SU-DHL-6 (cell line): ENCODE data around the gene B9D2.
"Not testable (repeated sequence)": the region's sequence is repeated elsewhere in the genome, so short reads cannot be mapped to it uniquely, and the experiment has no call there.

Experiments
- H2AFZ ChIP-seq: fragments of 200-600 bp; sonication (generic); 2 replicates; pipeline ENCODE4 v1.6.1; 2014; ENCODE audit warnings: low read depth, mild to moderate bottlenecking, moderate library complexity, mixed read lengths, antibody characterized with exemption, low read length; ENCODE audit not compliant: severe bottlenecking
- H3F3A ChIP-seq: fragments of 200-600 bp; shearing (Covaris generic); 2 replicates; pipeline ENCODE4 v1.6.0; 2016; ENCODE audit warnings: antibody characterized with exemption, mild to moderate bottlenecking; ENCODE audit not compliant: insufficient read depth
- H3K27ac ChIP-seq: fragments of 200-600 bp; sonication (generic); 2 replicates; pipeline ENCODE4 v1.5.1; 2016; ENCODE audit warnings: low read depth, mild to moderate bottlenecking, low read length, moderate library complexity, mixed read lengths
- H3K27me3 ChIP-seq: fragments of 200-600 bp; sonication (generic), shearing (Covaris generic); 2 replicates; pipeline ENCODE4 v1.6.0; 2014; ENCODE audit warnings: mild to moderate bottlenecking, low read length
- H3K36me3 ChIP-seq: fragments of 200-600 bp; sonication (generic); 2 replicates; pipeline ENCODE4 v1.6.1; 2014; ENCODE audit warnings: mild to moderate bottlenecking, low read length, mixed read lengths
- H3K4me2 ChIP-seq: fragments of 300-600, 200-600 bp; shearing (Covaris generic), sonication (generic); 2 replicates; pipeline ENCODE4 v1.6.0; 2014; ENCODE audit warnings: low read length, low read depth, mild to moderate bottlenecking; ENCODE audit not compliant: poor library complexity, severe bottlenecking
- H3K4me3 ChIP-seq: fragments of 200-600 bp; sonication (generic); 2 replicates; pipeline ENCODE4 v1.5.1; 2014; ENCODE audit warnings: antibody characterized with exemption, low read length, mild to moderate bottlenecking, mixed read lengths; ENCODE audit not compliant: insufficient read depth, poor library complexity, severe bottlenecking
- H3K79me2 ChIP-seq: fragments of 200-600 bp; sonication (generic); 2 replicates; pipeline ENCODE4 v1.6.1; 2014; ENCODE audit warnings: mild to moderate bottlenecking, low read length, moderate library complexity; ENCODE audit not compliant: insufficient read depth
- H3K9ac ChIP-seq: fragments of 200-600 bp; sonication (generic); 2 replicates; pipeline ENCODE4 v1.7.0; 2014; ENCODE audit warnings: mild to moderate bottlenecking, low read length
- H3K9me2 ChIP-seq: fragments of 200-600 bp; sonication (generic); replicated peaks from 2 replicates; pipeline ENCODE4 v1.6.1; 2014; ENCODE audit warnings: low read length; ENCODE audit not compliant: insufficient read depth
- H3K9me3 ChIP-seq: fragments of 200-600 bp; sonication (generic); 2 replicates; pipeline ENCODE4 v1.6.1; 2014; ENCODE audit warnings: low read length, mixed read lengths; ENCODE audit not compliant: insufficient read depth
- H4K20me1 ChIP-seq: fragments of 200-600 bp; sonication (generic); 2 replicates; pipeline ENCODE4 v1.6.1; 2014; ENCODE audit warnings: low read depth, mild to moderate bottlenecking, antibody characterized with exemption, low read length, moderate library complexity, mixed read lengths
- EZH2phosphoT487 ChIP-seq: fragments of 200-600 bp; sonication (generic), shearing (Covaris generic); conservative IDR thresholded peaks from 2 replicates; pipeline ENCODE4 v1.6.1; 2018; ENCODE audit warnings: mild to moderate bottlenecking, antibody characterized with exemption, low read length, moderate library complexity, mixed read lengths
- TF ChIP-seq, protein P1 (sequence below): fragments of 200-600 bp; sonication (generic); IDR thresholded peaks from one replicate; pipeline ENCODE4 v1.5.1; 2017; ENCODE audit warnings: antibody characterized with exemption, mild to moderate bottlenecking, low read length, moderate library complexity; ENCODE audit not compliant: insufficient read depth, poor library complexity, severe bottlenecking

Gene B9D2

DNA sequence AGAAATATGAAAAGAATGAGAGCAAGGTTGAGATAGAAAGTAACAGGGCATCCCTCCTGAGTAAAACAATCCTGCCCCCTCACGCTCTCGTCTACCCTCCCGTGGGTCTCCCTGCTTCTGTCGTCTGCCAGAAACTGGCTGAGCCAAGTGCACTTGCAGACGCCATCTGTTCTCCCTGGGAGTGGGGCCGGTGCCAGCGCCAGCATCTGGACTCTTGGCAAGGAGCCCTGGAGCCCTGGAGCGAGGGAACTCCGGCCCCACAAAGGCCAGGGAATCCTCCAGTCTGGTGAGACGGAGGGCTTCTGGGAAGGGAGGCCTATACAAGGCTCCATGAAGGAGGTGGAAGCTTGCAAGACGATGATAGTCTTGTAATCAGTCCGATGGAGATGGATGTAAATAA, 10.0 kb upstream of the B9D2 start:
- no peaks in the 10 kb centered on the region for H3K9me3 ChIP-seq

GRCh38 chr19:41372501-41372900, 8.6 kb upstream of the B9D2 start:
- Histone ChIP-seq H3K27me3 (no peaks in the 10 kb centered on the region), H3K4me2 (no peak overlapping the region), H3K9me2 (no peaks in the 10 kb centered on the region), H2AFZ (no peak overlapping the region), H3F3A (no peaks in the 10 kb centered on the region), H3K9me3 (no peaks in the 10 kb centered on the region), H3K27ac (no peak overlapping the region), H3K36me3 (no peaks in the 10 kb centered on the region), H4K20me1 (no peaks in the 10 kb centered on the region), H3K9ac (no peak overlapping the region), H3K79me2 (no peaks in the 10 kb centered on the region; the same call in 1 of the 2 replicates), H3K4me3 (no peak overlapping the region)
- no peak for TF ChIP-seq EZH2phosphoT487
- TF ChIP-seq, protein P1, sequence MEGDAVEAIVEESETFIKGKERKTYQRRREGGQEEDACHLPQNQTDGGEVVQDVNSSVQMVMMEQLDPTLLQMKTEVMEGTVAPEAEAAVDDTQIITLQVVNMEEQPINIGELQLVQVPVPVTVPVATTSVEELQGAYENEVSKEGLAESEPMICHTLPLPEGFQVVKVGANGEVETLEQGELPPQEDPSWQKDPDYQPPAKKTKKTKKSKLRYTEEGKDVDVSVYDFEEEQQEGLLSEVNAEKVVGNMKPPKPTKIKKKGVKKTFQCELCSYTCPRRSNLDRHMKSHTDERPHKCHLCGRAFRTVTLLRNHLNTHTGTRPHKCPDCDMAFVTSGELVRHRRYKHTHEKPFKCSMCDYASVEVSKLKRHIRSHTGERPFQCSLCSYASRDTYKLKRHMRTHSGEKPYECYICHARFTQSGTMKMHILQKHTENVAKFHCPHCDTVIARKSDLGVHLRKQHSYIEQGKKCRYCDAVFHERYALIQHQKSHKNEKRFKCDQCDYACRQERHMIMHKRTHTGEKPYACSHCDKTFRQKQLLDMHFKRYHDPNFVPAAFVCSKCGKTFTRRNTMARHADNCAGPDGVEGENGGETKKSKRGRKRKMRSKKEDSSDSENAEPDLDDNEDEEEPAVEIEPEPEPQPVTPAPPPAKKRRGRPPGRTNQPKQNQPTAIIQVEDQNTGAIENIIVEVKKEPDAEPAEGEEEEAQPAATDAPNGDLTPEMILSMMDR, result no peak

More for the DNA sequence above, 10.0 kb upstream of the B9D2 start:
- no peak overlapping the region for H3K4me2 ChIP-seq
- no peak overlapping the region for H3K4me3 ChIP-seq
- H3K9me2 ChIP-seq, result no peaks in the 10 kb centered on the region
- no peak overlapping the region for H3K9ac ChIP-seq
- no peaks in the 10 kb centered on the region for H4K20me1 ChIP-seq
- H3K27ac ChIP-seq, result no peak overlapping the region
- H2AFZ ChIP-seq, result no peak overlapping the region
- TF ChIP-seq, protein P1, result no peak
- TF ChIP-seq EZH2phosphoT487, result no peak
- no peaks in the 10 kb centered on the region for H3F3A ChIP-seq
- no peaks in the 10 kb centered on the region for H3K27me3 ChIP-seq
- no peaks in the 10 kb centered on the region; the same call in 1 of the 2 replicates for H3K79me2 ChIP-seq
- H3K36me3 ChIP-seq, result no peaks in the 10 kb centered on the region

GRCh38 chr19:41371541-41371940, 7.6 kb upstream of the B9D2 start:
- Histone ChIP-seq H3K9me2 (no peaks in the 10 kb centered on the region), H3K4me3 (no peak overlapping the region), H3F3A (no peaks in the 10 kb centered on the region), H3K9me3 (no peaks in the 10 kb centered on the region), H3K9ac (no peak overlapping the region), H4K20me1 (no peaks in the 10 kb centered on the region), H3K4me2 (no peak overlapping the region), H3K27me3 (no peaks in the 10 kb centered on the region), H2AFZ (no peak overlapping the region), H3K27ac (no peak overlapping the region), H3K36me3 (no peaks in the 10 kb centered on the region), H3K79me2 (no peaks in the 10 kb centered on the region; the same call in 1 of the 2 replicates)
- TF ChIP-seq EZH2phosphoT487, result no peak
- TF ChIP-seq, protein P1, result no peak

DNA sequence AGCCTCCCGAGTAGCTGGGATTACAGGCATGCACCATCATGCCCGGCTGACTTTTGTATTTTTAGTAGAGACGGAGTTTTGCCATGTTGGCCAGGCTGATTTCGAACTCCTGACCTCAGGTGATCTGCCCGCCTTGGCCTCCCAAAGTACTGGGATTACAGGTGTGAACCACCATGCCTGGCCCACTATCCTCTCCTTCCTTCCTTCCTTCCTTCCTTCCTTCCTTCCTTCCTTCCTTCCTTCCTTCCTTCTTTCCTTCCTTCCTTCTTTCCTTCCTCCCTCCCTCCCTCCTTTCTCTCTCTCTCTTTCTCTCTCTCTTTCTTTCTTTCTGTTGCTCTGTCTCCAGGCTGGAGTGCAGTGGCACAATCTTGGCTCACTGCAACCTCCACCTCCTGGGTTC, 7.2 kb upstream of the B9D2 start:
- H3K4me3 ChIP-seq, H3K9ac ChIP-seq, H3K36me3 ChIP-seq, H2AFZ ChIP-seq, H3K27ac ChIP-seq, H4K20me1 ChIP-seq, H3F3A ChIP-seq, H3K9me3 ChIP-seq, H3K4me2 ChIP-seq, H3K9me2 ChIP-seq, H3K27me3 ChIP-seq, H3K79me2 ChIP-seq: not testable (repeated sequence)
